GM12801 (cell line): Measurements from ENCODE around the gene NBEAL1.

Source experiments
- TF ChIP-seq, protein P1 (sequence below): IDR thresholded peaks from one replicate; pipeline ENCODE4 v1.5.1; 2011; ENCODE audit warnings: control low read depth; ENCODE audit not compliant: insufficient read length; ENCODE audit errors: extremely low read depth

Gene NBEAL1

GRCh38 chr2:203030991-203031390, 16.3 kb downstream of the NBEAL1 start:
- TF ChIP-seq, protein P1, sequence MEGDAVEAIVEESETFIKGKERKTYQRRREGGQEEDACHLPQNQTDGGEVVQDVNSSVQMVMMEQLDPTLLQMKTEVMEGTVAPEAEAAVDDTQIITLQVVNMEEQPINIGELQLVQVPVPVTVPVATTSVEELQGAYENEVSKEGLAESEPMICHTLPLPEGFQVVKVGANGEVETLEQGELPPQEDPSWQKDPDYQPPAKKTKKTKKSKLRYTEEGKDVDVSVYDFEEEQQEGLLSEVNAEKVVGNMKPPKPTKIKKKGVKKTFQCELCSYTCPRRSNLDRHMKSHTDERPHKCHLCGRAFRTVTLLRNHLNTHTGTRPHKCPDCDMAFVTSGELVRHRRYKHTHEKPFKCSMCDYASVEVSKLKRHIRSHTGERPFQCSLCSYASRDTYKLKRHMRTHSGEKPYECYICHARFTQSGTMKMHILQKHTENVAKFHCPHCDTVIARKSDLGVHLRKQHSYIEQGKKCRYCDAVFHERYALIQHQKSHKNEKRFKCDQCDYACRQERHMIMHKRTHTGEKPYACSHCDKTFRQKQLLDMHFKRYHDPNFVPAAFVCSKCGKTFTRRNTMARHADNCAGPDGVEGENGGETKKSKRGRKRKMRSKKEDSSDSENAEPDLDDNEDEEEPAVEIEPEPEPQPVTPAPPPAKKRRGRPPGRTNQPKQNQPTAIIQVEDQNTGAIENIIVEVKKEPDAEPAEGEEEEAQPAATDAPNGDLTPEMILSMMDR: no peak

DNA sequence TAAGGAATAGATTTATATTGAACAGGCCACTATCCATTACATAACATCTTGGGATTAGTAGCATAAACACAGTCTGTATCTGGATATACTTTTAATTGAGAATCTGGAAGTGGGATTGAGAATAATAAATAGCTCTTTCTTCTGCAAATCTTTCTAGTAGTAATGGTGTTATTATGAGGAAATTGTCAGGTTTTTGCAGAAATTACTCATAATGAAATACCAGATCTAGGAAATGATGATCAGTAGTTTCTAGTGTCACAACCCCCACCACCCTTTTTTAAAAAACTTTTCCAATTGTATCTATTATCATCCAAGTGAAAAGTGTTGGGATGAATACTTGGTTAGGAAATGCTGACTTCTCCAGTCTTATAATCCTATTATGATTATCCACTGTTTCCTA, 18.7 kb downstream of the NBEAL1 start:
- TF ChIP-seq, protein P1: no peak

GRCh38 chr2:203035879-203036470, 21.3 kb downstream of the NBEAL1 start:
- TF ChIP-seq, protein P1: no peak

DNA sequence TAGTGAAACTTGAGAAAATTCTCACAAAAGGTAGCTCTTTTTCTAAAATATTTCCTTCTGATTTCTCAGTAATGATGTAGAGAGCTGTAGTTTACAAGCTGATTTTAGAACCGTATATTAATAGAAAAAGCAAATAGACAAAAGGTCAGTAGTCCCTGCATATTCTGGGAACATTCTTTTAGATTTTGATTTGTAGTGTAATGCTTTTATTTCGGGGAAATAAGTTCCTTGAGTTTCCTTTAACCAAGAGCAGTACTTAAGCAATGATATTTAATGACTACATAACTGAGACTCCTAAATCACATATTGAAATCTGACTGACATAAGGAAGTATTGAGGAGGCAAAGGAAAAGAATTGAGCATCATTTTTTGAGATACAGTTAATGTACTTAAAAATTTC, 22.4 kb downstream of the NBEAL1 start:
- TF ChIP-seq, protein P1: no peak

DNA sequence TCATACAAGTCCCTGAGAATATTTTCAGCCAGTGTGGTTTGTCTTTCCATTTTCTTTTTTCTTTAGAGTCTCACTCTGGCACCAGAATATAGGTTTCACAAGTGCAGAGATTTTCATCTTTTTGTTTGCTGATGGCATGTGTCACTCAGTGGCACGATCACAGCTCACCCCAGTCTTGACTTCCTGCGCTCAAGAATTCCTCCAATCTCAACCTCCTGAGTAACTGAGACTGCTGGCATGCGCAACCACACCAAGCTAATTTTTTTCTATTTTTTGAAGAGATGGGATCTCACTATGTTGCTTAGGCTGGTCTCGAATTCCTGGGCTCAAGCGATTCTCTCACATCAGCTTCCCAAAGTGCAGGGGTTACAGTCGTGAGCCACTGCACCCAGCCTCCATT, 23.9 kb downstream of the NBEAL1 start:
- TF ChIP-seq, protein P1: no peak

- TF ChIP-seq, protein P1: no peak
Measured at GRCh38 chr2:203040966-203041521, 26.4 kb downstream of the NBEAL1 start.

DNA sequence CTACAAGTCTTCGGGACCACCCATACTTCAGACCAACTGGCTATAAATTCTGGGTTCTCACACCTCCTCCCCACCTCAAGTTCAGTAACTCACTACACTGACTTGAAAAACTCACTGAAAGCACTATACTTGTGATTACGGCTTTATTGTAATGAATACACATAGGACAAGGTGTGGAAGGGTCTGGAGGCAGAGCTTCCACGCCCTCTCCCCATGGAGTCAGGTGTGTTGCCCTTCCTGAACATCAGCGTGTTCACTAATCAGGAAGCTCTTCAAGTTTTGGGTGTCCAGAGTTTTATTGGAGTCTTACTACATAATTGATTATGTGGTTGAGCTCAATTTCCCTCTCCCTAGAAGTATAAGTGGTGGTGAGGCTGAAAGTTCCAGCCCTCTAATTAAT, 27.5 kb downstream of the NBEAL1 start:
- TF ChIP-seq, protein P1: no peak

- TF ChIP-seq, protein P1: no peak
Measured at GRCh38 chr2:203043226-203043625, 28.6 kb downstream of the NBEAL1 start.
